Peyer's patch (tissue), 4 donors: ENCODE measurements around the gene HENMT1. TPM values are rescaled to one million over a fixed set of nuclear protein-coding genes. Genes with fewer than 3 reads are reported as not detected.

Experiments used
- DNase-seq, 3 donors: peaks; one replicate each; pipeline ENCODE4 v3.0.0-alpha.2; 2017 to 2019
- H3K27ac ChIP-seq, 4 donors: fragments of 200-600 bp; sonication (generic); one replicate each; pipeline ENCODE4 v1.5.1; 2016 to 2019
- H3K27me3 ChIP-seq, 2 donors: fragments of 200-600 bp; sonication (generic); one replicate each; pipeline ENCODE4 v1.5.1; 2019
- H3K36me3 ChIP-seq, 3 donors: fragments of 200-600 bp; sonication (generic); one replicate each; pipeline ENCODE4 v1.5.1; 2016 to 2019
- H3K4me1 ChIP-seq, 4 donors: fragments of 200-600 bp; sonication (generic); one replicate each; pipeline ENCODE4 v1.5.1; 2016 to 2019
- H3K4me3 ChIP-seq, 4 donors: fragments of 200-600 bp; sonication (generic); 1 replicate in 3 of 4; 2 replicates in 1 of 4; pipeline ENCODE4 v1.5.1; 2016 to 2019; ENCODE audit warnings: mild to moderate bottlenecking in 1 of 4
- H3K9me3 ChIP-seq, 4 donors: fragments of 200-600 bp; sonication (generic); one replicate each; pipeline ENCODE4 v1.5.1; 2016 to 2019; ENCODE audit warnings: mild to moderate bottlenecking in 1 of 4
- CTCF ChIP-seq, 6 experiments: fragments of 450-650 bp in 4 of 6; fragments of 200-600 bp in 2 of 6; sonication (generic) in 1 of 6; IDR thresholded peaks; one replicate each; pipeline ENCODE4 v1.5.1; 2017 to 2019; ENCODE audit warnings: antibody characterized with exemption in 6 of 6, mild to moderate bottlenecking in 3 of 6, moderate library complexity in 1 of 6
- POLR2A ChIP-seq, 2 donors: fragments of 450-650 bp; IDR thresholded peaks; one replicate each; pipeline ENCODE4 v1.5.1; 2017; ENCODE audit warnings: antibody characterized with exemption in 2 of 2, mild to moderate bottlenecking in 2 of 2, moderate library complexity in 2 of 2
- total RNA-seq, 4 donors: library from RNA; depleted of rRNA; stranded (reverse); fragments of >200 nt; gene quantifications; one replicate each; pipeline ENCODE4 v1.1.0, GENCODE V29; 2016

Gene HENMT1
- total RNA-seq, 4 donors from 2014 or later = 2.7 to 8.3 (median 5.4) TPM

GRCh38 chr1:108701176-108701849 is 40.4 kb upstream of the HENMT1 start:
- TF ChIP-seq CTCF (IDR thresholded peaks at IDR 0.05) (no peak), POLR2A (IDR thresholded peaks at IDR 0.05) (no peak)
- Histone ChIP-seq H3K4me3 (no peak overlapping the region), H3K9me3 (no peaks in the 10 kb centered on the region), H3K27ac (no peak overlapping the region), H3K4me1 (peaks cover 0 to 20% (median 0%) of the 10 kb centered on the region in 4 donors), H3K36me3 (peaks cover 0 to 48% (median 0%) of the 10 kb centered on the region in 3 donors), H3K27me3 (no peaks in the 10 kb centered on the region)
- DNase-seq = no peak

- DNase-seq = no peak
- Histone ChIP-seq H3K27me3 (no peaks in the 10 kb centered on the region), H3K4me1 (peaks cover 0 to 27% (median 3%) of the 10 kb centered on the region in 4 donors), H3K4me3 (no peak overlapping the region), H3K9me3 (no peaks in the 10 kb centered on the region), H3K27ac (peak overlapping the region in 1 of 4 donors; percentile 21), H3K36me3 (peaks cover 0 to 57% (median 0%) of the 10 kb centered on the region in 3 donors)
- TF ChIP-seq POLR2A (IDR thresholded peaks at IDR 0.05) (no peak), CTCF (IDR thresholded peaks at IDR 0.05) (no peak)
Measured at GRCh38 chr1:108699375-108700332, 38.8 kb upstream of the HENMT1 start.

- no peak for DNase-seq
- H3K4me1 ChIP-seq = peaks cover 0 to 23% (median 5%) of the 10 kb centered on the region in 4 donors
- peaks cover 0 to 51% (median 0%) of the 10 kb centered on the region in 3 donors for H3K36me3 ChIP-seq
- no peak for TF ChIP-seq CTCF (IDR thresholded peaks at IDR 0.05)
- TF ChIP-seq POLR2A (IDR thresholded peaks at IDR 0.05) = no peak
- no peaks in the 10 kb centered on the region for H3K9me3 ChIP-seq
- H3K4me3 ChIP-seq = no peak overlapping the region
- H3K27ac ChIP-seq = no peak overlapping the region
- H3K27me3 ChIP-seq = no peaks in the 10 kb centered on the region
Measured at GRCh38 chr1:108695535-108695934, 34.6 kb upstream of the HENMT1 start.

- TF ChIP-seq CTCF (IDR thresholded peaks at IDR 0.05) (peak in 4 of 6 experiments; percentile 37 to 49 (median 42)), POLR2A (IDR thresholded peaks at IDR 0.05) (no peak)
- DNase-seq = peak; percentile 59 to 90 (median 76)
- Histone ChIP-seq H3K4me3 (peak overlapping the region; percentile 61 to 92 (median 83)), H3K36me3 (peaks cover 0 to 26% (median 0%) of the 10 kb centered on the region in 3 donors), H3K27ac (peak overlapping the region; percentile 93 to 98 (median 96)), H3K9me3 (no peaks in the 10 kb centered on the region), H3K4me1 (peaks cover 0 to 22% (median 5%) of the 10 kb centered on the region in 4 donors), H3K27me3 (no peaks in the 10 kb centered on the region)
Measured at GRCh38 chr1:108692724-108693655, 32.1 kb upstream of the HENMT1 start.
